NB4 (cell line): ENCODE measurements around the gene PMPCA.

Experiments used
- DNase-seq: peaks from one replicate; pipeline ENCODE4 v3.0.0; 2010; ENCODE audit warnings: low read depth
- H3K4me3 ChIP-seq: one replicate; pipeline ENCODE4 v1.5.1; 2011; ENCODE audit warnings: mild to moderate bottlenecking, low read depth, low read length, moderate library complexity
- CTCF ChIP-seq: IDR thresholded peaks from one replicate; pipeline ENCODE4 v1.5.1; 2012; ENCODE audit warnings: low read depth, low read length
- MYC ChIP-seq: IDR thresholded peaks from 2 replicates; pipeline ENCODE4 v1.6.1; 2011; ENCODE audit warnings: low read depth, low read length
- POLR2A ChIP-seq: IDR thresholded peaks from 2 replicates; pipeline ENCODE4 v1.6.1; 2011; ENCODE audit warnings: mild to moderate bottlenecking; ENCODE audit not compliant: insufficient read length; ENCODE audit errors: extremely low read depth
- TF ChIP-seq, protein P1 (sequence below): IDR thresholded peaks from 2 replicates; pipeline ENCODE4 v1.6.1; 2011; ENCODE audit warnings: low read depth, low read length

Gene PMPCA

GRCh38 chr9:136429683-136430491 lies 19.4 kb downstream of the PMPCA start:
- no peak for TF ChIP-seq CTCF
- TF ChIP-seq, protein P1, sequence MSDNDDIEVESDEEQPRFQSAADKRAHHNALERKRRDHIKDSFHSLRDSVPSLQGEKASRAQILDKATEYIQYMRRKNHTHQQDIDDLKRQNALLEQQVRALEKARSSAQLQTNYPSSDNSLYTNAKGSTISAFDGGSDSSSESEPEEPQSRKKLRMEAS: no peak
- TF ChIP-seq MYC: no peak
- TF ChIP-seq POLR2A: no peak
- H3K4me3 ChIP-seq: no peak overlapping the region
- DNase-seq: no peak

- no peak for DNase-seq
- TF ChIP-seq CTCF: no peak
- TF ChIP-seq, protein P1: no peak
- no peak for TF ChIP-seq MYC
- TF ChIP-seq POLR2A: no peak
- no peak overlapping the region for H3K4me3 ChIP-seq
Measured at GRCh38 chr9:136430588-136431234, 20.3 kb downstream of the PMPCA start.

DNA sequence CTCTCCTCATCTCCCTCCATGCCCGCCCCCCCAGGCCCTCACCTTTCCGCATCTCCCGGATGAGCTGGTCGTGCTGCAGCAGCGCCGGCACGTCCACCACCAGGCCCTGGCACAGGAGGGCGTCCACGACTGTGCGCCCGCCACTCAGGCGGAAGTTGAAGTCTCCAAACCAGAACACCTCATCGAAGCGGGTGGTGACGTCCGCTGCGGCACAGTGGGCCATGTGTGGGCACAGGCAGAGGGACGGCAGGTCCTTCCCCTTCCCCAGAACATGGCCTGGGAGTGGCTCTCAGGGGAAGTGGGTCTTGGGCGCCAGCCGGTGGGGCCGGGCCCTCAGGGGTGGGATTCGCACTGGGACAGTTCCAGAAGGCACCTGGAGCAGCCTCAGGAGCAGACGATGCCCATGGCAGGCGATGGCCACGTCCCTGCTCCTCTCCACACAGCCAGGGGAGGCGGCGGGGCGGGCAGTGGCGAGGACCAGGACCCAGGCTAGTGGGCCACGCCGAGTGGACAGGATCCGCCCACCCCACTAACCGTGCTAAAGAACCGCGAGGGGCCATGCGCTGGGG lies 21.4 kb downstream of the PMPCA start:
- no peak for DNase-seq
- no peak overlapping the region for H3K4me3 ChIP-seq
- TF ChIP-seq CTCF (no peak), MYC (no peak), POLR2A (no peak)

DNA sequence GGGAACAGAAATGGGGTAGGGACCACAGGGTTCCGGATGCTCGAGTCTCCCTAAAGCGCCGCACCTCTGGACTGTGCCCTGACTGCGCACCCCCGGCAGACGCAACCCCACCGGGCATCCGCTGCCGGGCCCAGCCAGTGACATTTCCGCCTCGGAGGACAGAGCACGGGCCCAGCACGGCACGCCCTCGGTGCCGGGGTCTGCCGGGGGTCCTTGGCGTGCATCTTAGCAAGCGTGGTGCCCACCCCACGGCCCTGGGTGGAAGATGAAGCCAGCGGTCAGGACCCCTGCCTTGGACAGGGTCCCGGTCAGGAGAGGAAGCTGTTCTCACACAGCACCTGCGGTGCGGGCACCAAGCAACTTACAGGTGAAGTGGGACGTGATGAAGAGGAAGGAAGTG lies 22.1 kb downstream of the PMPCA start:
- TF ChIP-seq CTCF (no peak), POLR2A (no peak), MYC (no peak)
- TF ChIP-seq, protein P1: no peak
- H3K4me3 ChIP-seq: no peak overlapping the region
- no peak for DNase-seq

DNA sequence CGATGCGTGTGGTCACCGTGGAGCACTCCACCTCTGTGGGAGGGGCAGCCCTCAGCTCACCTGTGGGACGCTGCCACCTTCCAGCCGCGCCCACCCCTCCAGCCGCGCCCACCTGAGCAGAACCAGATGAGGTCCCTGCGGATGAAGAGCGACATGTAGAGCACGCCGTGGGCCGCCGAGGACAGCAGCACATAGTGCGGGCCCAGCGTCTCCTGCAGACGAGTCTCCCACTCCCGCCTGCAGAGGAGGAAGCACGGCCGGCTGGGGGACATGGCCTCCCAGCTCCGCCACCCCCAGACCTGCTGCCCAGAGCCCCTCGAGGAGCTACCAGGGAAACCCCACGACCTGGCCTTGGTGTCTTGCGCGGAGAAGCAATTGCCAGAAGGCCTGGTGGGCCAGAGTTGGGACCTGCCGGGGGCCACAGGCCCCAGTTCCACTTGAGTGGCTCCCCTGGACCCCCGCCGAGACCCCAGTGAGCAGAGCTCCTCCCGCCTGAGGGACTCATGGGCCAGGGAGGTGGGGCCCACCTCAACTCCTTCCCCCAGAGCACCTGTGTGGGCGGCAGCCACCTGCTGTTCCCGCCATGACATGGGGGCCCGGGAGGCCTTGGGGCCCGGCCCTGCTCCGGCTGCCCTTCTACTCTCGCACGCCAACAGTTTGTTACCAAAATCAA lies 22.7 kb downstream of the PMPCA start:
- TF ChIP-seq POLR2A (no peak), MYC (no peak), CTCF (no peak)
- TF ChIP-seq, protein P1: no peak
- H3K4me3 ChIP-seq: no peak overlapping the region
- DNase-seq: no peak
